ENCODE measurements around the gene ADAP2.

GRCh38 chr17:30897311-30897710 is 24.4 kb upstream of the ADAP2 start:
- TF ChIP-seq RNF2 (IDR thresholded peaks at IDR 0.05; ENCODE audit: borderline replicate concordance, low read depth, low read length, missing control alignments, poor library complexity, severe bottlenecking) (no peak), HDAC2 (IDR thresholded peaks at IDR 0.05; ENCODE audit: borderline replicate concordance in 1 of 2, low read depth in 2 of 2, low read length in 2 of 2) (no peak), EZH2 (IDR thresholded peaks at IDR 0.05; ENCODE audit: low read depth, low read length, severe bottlenecking) (no peak)

All from H1 (cell line).